MM.1S (cell line): ENCODE results near the gene ORC3.

Experiments used
- EZH2 ChIP-seq: fragments of 300-600 bp; sonication (generic); optimal IDR thresholded peaks from 2 replicates; pipeline ENCODE3; 2017; ENCODE audit warnings: low read depth, mild to moderate bottlenecking, antibody characterized with exemption, low read length, mixed read lengths
- TF ChIP-seq, protein P1 (sequence below): fragments of 300-600 bp; sonication (generic); IDR thresholded peaks from 2 replicates; pipeline ENCODE4 v1.5.1; 2016; ENCODE audit warnings: antibody characterized with exemption, low read length, mixed read lengths

DNA sequence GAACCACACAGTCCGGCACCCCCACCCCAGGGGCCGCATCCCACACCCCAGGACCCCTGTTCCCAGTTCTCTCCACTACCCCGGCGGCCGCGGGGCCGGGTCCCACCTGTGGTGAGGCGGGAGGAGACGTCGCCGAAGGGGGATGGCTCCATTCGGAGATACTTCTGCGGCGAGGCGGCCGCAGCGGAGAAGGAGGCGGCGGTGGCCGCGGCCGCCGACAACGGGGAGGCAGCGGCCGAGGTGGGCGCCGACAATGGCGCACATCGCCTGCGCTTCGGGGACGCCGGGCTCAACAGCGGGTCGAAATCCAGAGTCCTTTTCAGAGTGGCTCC, 111.4 kb downstream of the ORC3 start:
- no peak for TF ChIP-seq EZH2
- TF ChIP-seq, protein P1, sequence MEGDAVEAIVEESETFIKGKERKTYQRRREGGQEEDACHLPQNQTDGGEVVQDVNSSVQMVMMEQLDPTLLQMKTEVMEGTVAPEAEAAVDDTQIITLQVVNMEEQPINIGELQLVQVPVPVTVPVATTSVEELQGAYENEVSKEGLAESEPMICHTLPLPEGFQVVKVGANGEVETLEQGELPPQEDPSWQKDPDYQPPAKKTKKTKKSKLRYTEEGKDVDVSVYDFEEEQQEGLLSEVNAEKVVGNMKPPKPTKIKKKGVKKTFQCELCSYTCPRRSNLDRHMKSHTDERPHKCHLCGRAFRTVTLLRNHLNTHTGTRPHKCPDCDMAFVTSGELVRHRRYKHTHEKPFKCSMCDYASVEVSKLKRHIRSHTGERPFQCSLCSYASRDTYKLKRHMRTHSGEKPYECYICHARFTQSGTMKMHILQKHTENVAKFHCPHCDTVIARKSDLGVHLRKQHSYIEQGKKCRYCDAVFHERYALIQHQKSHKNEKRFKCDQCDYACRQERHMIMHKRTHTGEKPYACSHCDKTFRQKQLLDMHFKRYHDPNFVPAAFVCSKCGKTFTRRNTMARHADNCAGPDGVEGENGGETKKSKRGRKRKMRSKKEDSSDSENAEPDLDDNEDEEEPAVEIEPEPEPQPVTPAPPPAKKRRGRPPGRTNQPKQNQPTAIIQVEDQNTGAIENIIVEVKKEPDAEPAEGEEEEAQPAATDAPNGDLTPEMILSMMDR, result no peak
